Measurements from ENCODE around the gene CDKN1A. TPM values are rescaled to one million over a fixed set of nuclear protein-coding genes. Genes with fewer than 3 reads are reported as not detected.

The CDKN1A gene
- total and polyA plus RNA-seq, 10 of the 15 experiments (the other 5 are each of a cell fraction or from before 2014, with no cell fraction given): 25.2 to 637 (median 216) TPM

DNA sequence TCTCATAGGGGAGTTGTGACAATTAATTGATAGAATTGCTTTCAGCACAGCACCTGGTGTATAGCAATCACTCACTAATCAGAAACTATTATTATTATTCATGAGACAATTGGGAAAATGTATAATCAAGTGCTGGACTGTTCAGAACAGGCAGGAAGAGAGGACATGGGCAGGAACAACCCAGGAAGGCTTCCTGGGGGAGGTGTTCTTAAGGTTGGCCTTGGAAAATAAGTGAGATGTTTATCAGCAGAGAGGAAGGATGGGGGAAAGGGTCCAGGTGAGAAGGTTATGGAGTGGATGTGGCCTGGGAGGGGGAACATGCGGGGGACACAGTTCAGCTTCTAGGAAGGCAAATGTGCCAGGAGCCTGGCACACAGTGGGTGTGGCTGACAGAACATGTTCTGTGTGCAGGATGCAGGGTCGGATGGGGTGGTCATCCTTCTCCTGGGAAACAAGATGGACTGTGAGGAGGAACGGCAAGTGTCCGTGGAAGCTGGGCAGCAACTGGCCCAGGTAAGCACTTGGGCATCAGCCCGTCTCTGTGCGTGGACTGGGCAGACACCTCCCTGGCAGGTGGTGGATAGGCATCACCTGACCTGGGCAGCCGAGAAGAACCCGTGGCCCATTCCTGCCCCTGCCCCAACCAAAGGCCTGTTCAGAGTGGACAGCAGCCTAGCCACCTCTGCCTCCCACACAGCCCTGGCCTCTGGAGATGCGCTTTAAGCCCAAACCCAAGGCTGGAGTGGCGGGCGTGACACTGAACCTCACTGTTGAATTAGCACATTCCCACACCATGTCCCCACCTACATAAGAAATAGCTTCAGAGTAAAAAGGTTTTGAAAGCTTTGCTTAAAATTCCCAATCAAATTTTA, 50.0 kb downstream of the CDKN1A start:
- intact Hi-C loops (cut with micrococcal nuclease; ENCODE audit: unreplicated experiment): no loop called here
- no peaks in the 10 kb centered on the region for H3K79me2 ChIP-seq (ENCODE audit: control insufficient read depth, insufficient read depth, low read length)
- SMC1A ChIA-PET (ENCODE audit: uncharacterized antibody, unreplicated experiment): interaction anchor here (1.0 to 2.9 kb wide), 6 partner anchors 26 to 110 kb away, joined by 3 to 9 read pairs (median 6); no protein-coding TSS in a partner anchor
- TF ChIP-seq WRNIP1 (IDR thresholded peaks at IDR 0.05; ENCODE audit: borderline replicate concordance, low read depth, low read length): no peak
- TF ChIP-seq, protein P1, sequence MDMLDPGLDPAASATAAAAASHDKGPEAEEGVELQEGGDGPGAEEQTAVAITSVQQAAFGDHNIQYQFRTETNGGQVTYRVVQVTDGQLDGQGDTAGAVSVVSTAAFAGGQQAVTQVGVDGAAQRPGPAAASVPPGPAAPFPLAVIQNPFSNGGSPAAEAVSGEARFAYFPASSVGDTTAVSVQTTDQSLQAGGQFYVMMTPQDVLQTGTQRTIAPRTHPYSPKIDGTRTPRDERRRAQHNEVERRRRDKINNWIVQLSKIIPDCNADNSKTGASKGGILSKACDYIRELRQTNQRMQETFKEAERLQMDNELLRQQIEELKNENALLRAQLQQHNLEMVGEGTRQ (IDR thresholded peaks at IDR 0.05; ENCODE audit: borderline replicate concordance, low read depth, low read length): no peak
- no peak for TF ChIP-seq FOXK2 (IDR thresholded peaks at IDR 0.05)
- no peak for TF ChIP-seq FOXM1 (IDR thresholded peaks at IDR 0.05; ENCODE audit: low read depth, low read length)
- TF ChIP-seq, protein P2, sequence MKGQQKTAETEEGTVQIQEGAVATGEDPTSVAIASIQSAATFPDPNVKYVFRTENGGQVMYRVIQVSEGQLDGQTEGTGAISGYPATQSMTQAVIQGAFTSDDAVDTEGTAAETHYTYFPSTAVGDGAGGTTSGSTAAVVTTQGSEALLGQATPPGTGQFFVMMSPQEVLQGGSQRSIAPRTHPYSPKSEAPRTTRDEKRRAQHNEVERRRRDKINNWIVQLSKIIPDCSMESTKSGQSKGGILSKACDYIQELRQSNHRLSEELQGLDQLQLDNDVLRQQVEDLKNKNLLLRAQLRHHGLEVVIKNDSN (IDR thresholded peaks at IDR 0.05; ENCODE audit: borderline replicate concordance, extremely low read length, insufficient read depth, low read depth, low read length): no peak
- no peak for TF ChIP-seq KAT2A (conservative IDR thresholded peaks at IDR 0.05; ENCODE audit: control insufficient read depth, low read depth, low read length)
- TF ChIP-seq, protein P3, sequence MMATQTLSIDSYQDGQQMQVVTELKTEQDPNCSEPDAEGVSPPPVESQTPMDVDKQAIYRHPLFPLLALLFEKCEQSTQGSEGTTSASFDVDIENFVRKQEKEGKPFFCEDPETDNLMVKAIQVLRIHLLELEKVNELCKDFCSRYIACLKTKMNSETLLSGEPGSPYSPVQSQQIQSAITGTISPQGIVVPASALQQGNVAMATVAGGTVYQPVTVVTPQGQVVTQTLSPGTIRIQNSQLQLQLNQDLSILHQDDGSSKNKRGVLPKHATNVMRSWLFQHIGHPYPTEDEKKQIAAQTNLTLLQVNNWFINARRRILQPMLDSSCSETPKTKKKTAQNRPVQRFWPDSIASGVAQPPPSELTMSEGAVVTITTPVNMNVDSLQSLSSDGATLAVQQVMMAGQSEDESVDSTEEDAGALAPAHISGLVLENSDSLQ (IDR thresholded peaks at IDR 0.05): no peak
- TF ChIP-seq, protein P4, sequence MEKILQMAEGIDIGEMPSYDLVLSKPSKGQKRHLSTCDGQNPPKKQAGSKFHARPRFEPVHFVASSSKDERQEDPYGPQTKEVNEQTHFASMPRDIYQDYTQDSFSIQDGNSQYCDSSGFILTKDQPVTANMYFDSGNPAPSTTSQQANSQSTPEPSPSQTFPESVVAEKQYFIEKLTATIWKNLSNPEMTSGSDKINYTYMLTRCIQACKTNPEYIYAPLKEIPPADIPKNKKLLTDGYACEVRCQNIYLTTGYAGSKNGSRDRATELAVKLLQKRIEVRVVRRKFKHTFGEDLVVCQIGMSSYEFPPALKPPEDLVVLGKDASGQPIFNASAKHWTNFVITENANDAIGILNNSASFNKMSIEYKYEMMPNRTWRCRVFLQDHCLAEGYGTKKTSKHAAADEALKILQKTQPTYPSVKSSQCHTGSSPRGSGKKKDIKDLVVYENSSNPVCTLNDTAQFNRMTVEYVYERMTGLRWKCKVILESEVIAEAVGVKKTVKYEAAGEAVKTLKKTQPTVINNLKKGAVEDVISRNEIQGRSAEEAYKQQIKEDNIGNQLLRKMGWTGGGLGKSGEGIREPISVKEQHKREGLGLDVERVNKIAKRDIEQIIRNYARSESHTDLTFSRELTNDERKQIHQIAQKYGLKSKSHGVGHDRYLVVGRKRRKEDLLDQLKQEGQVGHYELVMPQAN (conservative IDR thresholded peaks at IDR 0.05): no peak
- TF ChIP-seq SMC3 (IDR thresholded peaks at IDR 0.05; ENCODE audit: borderline replicate concordance, low read length): no peak
- TF ChIP-seq POU2F2 (IDR thresholded peaks at IDR 0.05; ENCODE audit: borderline replicate concordance, low read depth, low read length): no peak
- TF ChIP-seq, protein P5, sequence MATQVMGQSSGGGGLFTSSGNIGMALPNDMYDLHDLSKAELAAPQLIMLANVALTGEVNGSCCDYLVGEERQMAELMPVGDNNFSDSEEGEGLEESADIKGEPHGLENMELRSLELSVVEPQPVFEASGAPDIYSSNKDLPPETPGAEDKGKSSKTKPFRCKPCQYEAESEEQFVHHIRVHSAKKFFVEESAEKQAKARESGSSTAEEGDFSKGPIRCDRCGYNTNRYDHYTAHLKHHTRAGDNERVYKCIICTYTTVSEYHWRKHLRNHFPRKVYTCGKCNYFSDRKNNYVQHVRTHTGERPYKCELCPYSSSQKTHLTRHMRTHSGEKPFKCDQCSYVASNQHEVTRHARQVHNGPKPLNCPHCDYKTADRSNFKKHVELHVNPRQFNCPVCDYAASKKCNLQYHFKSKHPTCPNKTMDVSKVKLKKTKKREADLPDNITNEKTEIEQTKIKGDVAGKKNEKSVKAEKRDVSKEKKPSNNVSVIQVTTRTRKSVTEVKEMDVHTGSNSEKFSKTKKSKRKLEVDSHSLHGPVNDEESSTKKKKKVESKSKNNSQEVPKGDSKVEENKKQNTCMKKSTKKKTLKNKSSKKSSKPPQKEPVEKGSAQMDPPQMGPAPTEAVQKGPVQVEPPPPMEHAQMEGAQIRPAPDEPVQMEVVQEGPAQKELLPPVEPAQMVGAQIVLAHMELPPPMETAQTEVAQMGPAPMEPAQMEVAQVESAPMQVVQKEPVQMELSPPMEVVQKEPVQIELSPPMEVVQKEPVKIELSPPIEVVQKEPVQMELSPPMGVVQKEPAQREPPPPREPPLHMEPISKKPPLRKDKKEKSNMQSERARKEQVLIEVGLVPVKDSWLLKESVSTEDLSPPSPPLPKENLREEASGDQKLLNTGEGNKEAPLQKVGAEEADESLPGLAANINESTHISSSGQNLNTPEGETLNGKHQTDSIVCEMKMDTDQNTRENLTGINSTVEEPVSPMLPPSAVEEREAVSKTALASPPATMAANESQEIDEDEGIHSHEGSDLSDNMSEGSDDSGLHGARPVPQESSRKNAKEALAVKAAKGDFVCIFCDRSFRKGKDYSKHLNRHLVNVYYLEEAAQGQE (IDR thresholded peaks at IDR 0.05; ENCODE audit: low read depth, low read length): no peak
- no peak for TF ChIP-seq SMAD5 (IDR thresholded peaks at IDR 0.05; ENCODE audit: low read depth)
- TF ChIP-seq PML (IDR thresholded peaks at IDR 0.05; ENCODE audit: low read length): no peak

More for the DNA sequence above, 50.0 kb downstream of the CDKN1A start:
- POLR2A ChIA-PET: interaction anchor here (0.6 to 2.4 kb wide), 3 partner anchors 24 to 128 kb away, joined by 5 to 10 read pairs (median 7); no protein-coding TSS in a partner anchor
- Histone ChIP-seq H3K4me3 (no peak overlapping the region), H2AFZ (ENCODE audit: control insufficient read depth, low read depth, low read length) (no peak overlapping the region), H3K4me1 (ENCODE audit: control insufficient read depth, insufficient read depth, low read length) (peaks cover 27% of the 10 kb centered on the region), H3K9me3 (replicated peaks; ENCODE audit: control insufficient read depth, insufficient read depth, low read length) (no peaks in the 10 kb centered on the region), H3K27me3 (replicated peaks in 1 of 2; ENCODE audit: control insufficient read depth in 2 of 2, insufficient read depth in 2 of 2, low read length in 1 of 2) (no peaks in the 10 kb centered on the region), H3K36me3 (ENCODE audit: control insufficient read depth in 2 of 2, insufficient read depth in 2 of 2, low read length in 1 of 2) (no peaks in the 10 kb centered on the region), H3K9ac (ENCODE audit: control insufficient read depth, insufficient read depth, low read length) (no peak overlapping the region), H3K27ac (ENCODE audit: control insufficient read depth, insufficient read depth) (no peak overlapping the region), H3K4me2 (ENCODE audit: control insufficient read depth, insufficient read depth) (no peak overlapping the region), H4K20me1 (ENCODE audit: control insufficient read depth, insufficient read depth) (no peaks in the 10 kb centered on the region)
- RAD21 ChIA-PET (ENCODE audit: unreplicated experiment): interaction anchor here (1.9 to 5.1 kb wide), 2 partner anchors 26 to 113 kb away, joined by 6 to 22 read pairs; no protein-coding TSS in a partner anchor
- CTCF ChIA-PET: interaction anchor here (0.7 to 8.1 kb wide), 3 partner anchors 31 to 532 kb away, joined by 3 to 61 read pairs (median 4); no protein-coding TSS in a partner anchor
- FAIRE-seq (no peak), DNase-seq (ENCODE audit: low read depth, low spot score) (no peak), ATAC-seq (no peak)
- WGBS (ENCODE audit: insufficient coverage, insufficient replicate concordance, low lambda C conversion rate, missing lambda C conversion rate): 79% methylated on average over 11 of the region's 11 CpGs
- in situ Hi-C loops (cut with MboI): no loop called here
- BruUV-seq (replicated peaks): no TSS peak
